Subcutaneous adipose tissue (tissue), 4 donors: Measurements from ENCODE around the gene BDH1. TPM values are rescaled to one million over a fixed set of nuclear protein-coding genes. Genes with fewer than 3 reads are reported as not detected.

Experiments used
- CTCF ChIP-seq: fragments of 450-650 bp; IDR thresholded peaks from one replicate; pipeline ENCODE4 v1.5.1; 2016; ENCODE audit warnings: low read depth, mild to moderate bottlenecking, control low read depth, antibody characterized with exemption, moderate library complexity
- total RNA-seq, 4 donors: library from RNA; depleted of rRNA; stranded (reverse); fragments of >200 nt; gene quantifications; one replicate each; pipeline ENCODE4 v1.1.0, GENCODE V29; 2016

The BDH1 gene
- total RNA-seq, 4 donors from 2014 or later: 15.5 to 65.2 (median 20.9) TPM

- no peak for TF ChIP-seq CTCF
Observed at GRCh38 chr3:197546307-197547085, 9.3 kb downstream of the BDH1 start.

- no peak for TF ChIP-seq CTCF
Observed at GRCh38 chr3:197545571-197545970, 10.2 kb downstream of the BDH1 start.

- TF ChIP-seq CTCF: no peak
Observed at GRCh38 chr3:197545101-197545500, 10.7 kb downstream of the BDH1 start.

- no peak for TF ChIP-seq CTCF
Observed at GRCh38 chr3:197542741-197543454, 12.9 kb downstream of the BDH1 start.

- no peak for TF ChIP-seq CTCF
Observed at GRCh38 chr3:197541756-197542539, 13.8 kb downstream of the BDH1 start.

GRCh38 chr3:197540961-197541377 is 14.8 kb downstream of the BDH1 start:
- no peak for TF ChIP-seq CTCF

GRCh38 chr3:197539651-197540051 is 16.1 kb downstream of the BDH1 start:
- TF ChIP-seq CTCF: no peak
